NT2/D1 (cell line): ENCODE data around the gene TTLL12.

Source experiments
- SUZ12 ChIP-seq: IDR thresholded peaks from 2 replicates; pipeline ENCODE4 v1.6.1; 2011; ENCODE audit not compliant: insufficient read length, insufficient read depth; ENCODE audit errors: extremely low read depth
- YY1 ChIP-seq: IDR thresholded peaks from 2 replicates; pipeline ENCODE4 v1.6.1; 2011; ENCODE audit not compliant: insufficient read length, insufficient read depth
- ZNF274 ChIP-seq: IDR thresholded peaks from 2 replicates; pipeline ENCODE4 v1.6.1; 2011; ENCODE audit warnings: mild to moderate bottlenecking, low read depth, low read length

GRCh38 chr22:43222262-43222661 lies 35.3 kb upstream of the TTLL12 start:
- no peak for TF ChIP-seq YY1
- no peak for TF ChIP-seq ZNF274
- no peak for TF ChIP-seq SUZ12
